ENCODE results near the gene CTNND2. TPM values are rescaled to one million over a fixed set of nuclear protein-coding genes. Genes with fewer than 3 reads are reported as not detected.

Gene CTNND2
- total RNA-seq, 1 experiment from 2014 or later = 7.0 TPM

DNA sequence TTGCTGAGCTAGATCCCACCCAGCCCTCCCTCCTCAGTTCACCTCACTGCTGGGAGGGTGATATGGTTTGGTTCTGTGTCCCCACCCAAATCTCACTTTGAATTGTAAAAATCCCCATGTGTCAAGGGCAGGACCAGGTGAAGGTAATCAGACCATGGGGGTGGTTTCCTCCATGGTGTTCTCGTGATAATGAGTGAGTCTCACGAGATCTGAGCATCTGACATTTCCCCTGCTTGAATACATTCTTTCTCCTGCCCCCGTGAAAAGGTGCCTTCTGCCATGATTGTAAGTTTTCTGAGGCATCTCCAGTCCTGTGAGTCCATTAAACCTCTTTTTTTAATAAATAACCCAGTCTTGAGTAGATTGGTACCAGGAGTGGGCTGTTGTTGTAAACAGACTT is 673.4 kb downstream of the CTNND2 start:
- Histone ChIP-seq H3K56ac (ENCODE audit: insufficient read length, low read depth, low read length) (no peak overlapping the region), H2BK120ac (ENCODE audit: low read depth, low read length, poor library complexity, severe bottlenecking) (no peak overlapping the region), H3K27me3 (ENCODE audit: insufficient read depth, low read length) (no peaks in the 10 kb centered on the region), H3K79me2 (ENCODE audit: insufficient read depth, low read length) (no peaks in the 10 kb centered on the region), H3K4me2 (ENCODE audit: insufficient read depth, insufficient read length, low read length) (no peak overlapping the region), H3K9me3 (ENCODE audit: control insufficient read depth, low read depth, low read length) (peaks cover 9% of the 10 kb centered on the region), H4K8ac (replicated peaks; ENCODE audit: insufficient read length, low read depth, low read length) (no peak overlapping the region), H3K4ac (ENCODE audit: low read depth, low read length) (no peak overlapping the region), H2BK20ac (ENCODE audit: low read depth, low read length, poor library complexity, severe bottlenecking) (no peak overlapping the region), H3K14ac (ENCODE audit: insufficient read depth, low read length) (no peak overlapping the region), H3K4me1 (ENCODE audit: insufficient read depth, low read length) (no peaks in the 10 kb centered on the region), H3K9ac (ENCODE audit: extremely low read depth, insufficient read length, low read length) (no peak overlapping the region), H4K91ac (ENCODE audit: insufficient read length, low read depth, low read length) (no peak overlapping the region), H4K5ac (ENCODE audit: insufficient read length, low read depth, low read length) (no peak overlapping the region), H2BK12ac (ENCODE audit: insufficient read length, low read depth, low read length) (no peak overlapping the region), H2BK15ac (ENCODE audit: low read depth, low read length) (no peak overlapping the region), H4K20me1 (ENCODE audit: control insufficient read depth, insufficient read depth, insufficient read length) (no peaks in the 10 kb centered on the region), H2AFZ (ENCODE audit: low read length) (no peak overlapping the region), H3T11ph (ENCODE audit: low read length) (no peak overlapping the region), H3K23ac (ENCODE audit: insufficient read length, low read depth, low read length) (no peak overlapping the region), H2AK5ac (ENCODE audit: insufficient read length, low read length) (no peak overlapping the region), H3K23me2 (ENCODE audit: insufficient read length, low read depth, low read length, poor library complexity, severe bottlenecking) (no peaks in the 10 kb centered on the region), H3K18ac (ENCODE audit: insufficient read length, low read depth, low read length) (no peak overlapping the region), H3K79me1 (ENCODE audit: insufficient read depth, low read depth, low read length, poor library complexity, severe bottlenecking) (no peaks in the 10 kb centered on the region), H2BK5ac (ENCODE audit: insufficient read length, low read length) (no peak overlapping the region), H3K27ac (ENCODE audit: insufficient read length, low read depth, low read length) (no peak overlapping the region)
- WGBS (ENCODE audit: extremely low coverage, insufficient read length, low lambda C conversion rate) = no CpG with 5 or more reads among the region's 3 CpGs
- Mint-ChIP-seq H3K4me3 (no peak overlapping the region), H3K9me3 (peaks cover 20 to 28% of the 10 kb centered on the region in 2 experiments), H3K4me1 (no peaks in the 10 kb centered on the region), H3K27ac (no peak overlapping the region), H3K27me3 (ENCODE audit: low read depth) (no peaks in the 10 kb centered on the region), H3K36me3 (ENCODE audit: insufficient read depth in 1 of 3, low read depth in 3 of 3) (peaks cover 24 to 29% (median 25%) of the 10 kb centered on the region in 3 experiments)
- TF ChIP-seq, protein P1, sequence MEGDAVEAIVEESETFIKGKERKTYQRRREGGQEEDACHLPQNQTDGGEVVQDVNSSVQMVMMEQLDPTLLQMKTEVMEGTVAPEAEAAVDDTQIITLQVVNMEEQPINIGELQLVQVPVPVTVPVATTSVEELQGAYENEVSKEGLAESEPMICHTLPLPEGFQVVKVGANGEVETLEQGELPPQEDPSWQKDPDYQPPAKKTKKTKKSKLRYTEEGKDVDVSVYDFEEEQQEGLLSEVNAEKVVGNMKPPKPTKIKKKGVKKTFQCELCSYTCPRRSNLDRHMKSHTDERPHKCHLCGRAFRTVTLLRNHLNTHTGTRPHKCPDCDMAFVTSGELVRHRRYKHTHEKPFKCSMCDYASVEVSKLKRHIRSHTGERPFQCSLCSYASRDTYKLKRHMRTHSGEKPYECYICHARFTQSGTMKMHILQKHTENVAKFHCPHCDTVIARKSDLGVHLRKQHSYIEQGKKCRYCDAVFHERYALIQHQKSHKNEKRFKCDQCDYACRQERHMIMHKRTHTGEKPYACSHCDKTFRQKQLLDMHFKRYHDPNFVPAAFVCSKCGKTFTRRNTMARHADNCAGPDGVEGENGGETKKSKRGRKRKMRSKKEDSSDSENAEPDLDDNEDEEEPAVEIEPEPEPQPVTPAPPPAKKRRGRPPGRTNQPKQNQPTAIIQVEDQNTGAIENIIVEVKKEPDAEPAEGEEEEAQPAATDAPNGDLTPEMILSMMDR (conservative IDR thresholded peaks at IDR 0.05) = no peak
- no peak for DNase-seq
